Skeletal muscle cell (primary cell): ENCODE data around the gene SLC7A7.
"Not testable (repeated sequence)": the region's sequence is repeated elsewhere in the genome, so short reads cannot be mapped to it uniquely, and the experiment has no call there.

Experiments
- DNase-seq: peaks from one replicate; pipeline ENCODE4 v3.0.0-alpha.2; 2010; ENCODE audit warnings: low read depth
- H3K4me3 ChIP-seq: 2 replicates; pipeline ENCODE4 v1.5.1; 2011; ENCODE audit warnings: low read depth, mild to moderate bottlenecking, control low read depth, low read length, moderate library complexity

Gene SLC7A7

GRCh38 chr14:22822571-22823098, 7.4 kb upstream of the SLC7A7 start:
- peak; percentile 58 for DNase-seq

GRCh38 chr14:22822016-22822570, 6.9 kb upstream of the SLC7A7 start:
- peak overlapping the region; percentile 3 for H3K4me3 ChIP-seq
- no peak for DNase-seq

More at GRCh38 chr14:22822571-22823098, 7.4 kb upstream of the SLC7A7 start:
- peak overlapping the region; percentile 30 for H3K4me3 ChIP-seq

GRCh38 chr14:22821193-22822015, 6.2 kb upstream of the SLC7A7 start:
- no peak for DNase-seq
- no peak overlapping the region for H3K4me3 ChIP-seq

GRCh38 chr14:22820731-22821130, 5.5 kb upstream of the SLC7A7 start:
- no peak overlapping the region for H3K4me3 ChIP-seq
- DNase-seq: no peak

GRCh38 chr14:22819151-22819988, 4.1 kb upstream of the SLC7A7 start:
- peak overlapping the region; percentile 22 for H3K4me3 ChIP-seq
- no peak for DNase-seq

- no peak for DNase-seq
Observed at GRCh38 chr14:22814373-22814772, 862 bp downstream of the SLC7A7 start.

GRCh38 chr14:22813145-22813544, 2.1 kb downstream of the SLC7A7 start:
- no peak overlapping the region for H3K4me3 ChIP-seq
- DNase-seq: no peak

More at GRCh38 chr14:22814373-22814772, 862 bp downstream of the SLC7A7 start:
- no peak overlapping the region for H3K4me3 ChIP-seq

- no peak for DNase-seq
- no peak overlapping the region for H3K4me3 ChIP-seq
Observed at GRCh38 chr14:22812744-22813143, 2.5 kb downstream of the SLC7A7 start.

GRCh38 chr14:22811722-22812121, 3.5 kb downstream of the SLC7A7 start:
- no peak overlapping the region for H3K4me3 ChIP-seq
- DNase-seq: no peak

GRCh38 chr14:22808388-22809209, 6.6 kb downstream of the SLC7A7 start:
- H3K4me3 ChIP-seq: no peak overlapping the region
- DNase-seq: no peak

GRCh38 chr14:22807432-22808087, 7.7 kb downstream of the SLC7A7 start:
- DNase-seq: no peak
- no peak overlapping the region for H3K4me3 ChIP-seq

- not testable (repeated sequence) for H3K4me3 ChIP-seq, DNase-seq
Observed at GRCh38 chr14:22805235-22805634, 10.0 kb downstream of the SLC7A7 start.

- DNase-seq: no peak
- H3K4me3 ChIP-seq: no peak overlapping the region
Observed at GRCh38 chr14:22803687-22803974, 11.6 kb downstream of the SLC7A7 start.

- no peak for DNase-seq
- no peak overlapping the region for H3K4me3 ChIP-seq
Observed at GRCh38 chr14:22802860-22803686, 12.2 kb downstream of the SLC7A7 start.

GRCh38 chr14:22801716-22802115, 13.5 kb downstream of the SLC7A7 start:
- no peak overlapping the region for H3K4me3 ChIP-seq
- DNase-seq: no peak

GRCh38 chr14:22800346-22800745, 14.9 kb downstream of the SLC7A7 start:
- no peak overlapping the region for H3K4me3 ChIP-seq

GRCh38 chr14:22798528-22798927, 16.7 kb downstream of the SLC7A7 start:
- no peak overlapping the region for H3K4me3 ChIP-seq
- no peak for DNase-seq

More at GRCh38 chr14:22800346-22800745, 14.9 kb downstream of the SLC7A7 start:
- DNase-seq: no peak
